ENCODE results near the gene KL.

KL gene

DNA sequence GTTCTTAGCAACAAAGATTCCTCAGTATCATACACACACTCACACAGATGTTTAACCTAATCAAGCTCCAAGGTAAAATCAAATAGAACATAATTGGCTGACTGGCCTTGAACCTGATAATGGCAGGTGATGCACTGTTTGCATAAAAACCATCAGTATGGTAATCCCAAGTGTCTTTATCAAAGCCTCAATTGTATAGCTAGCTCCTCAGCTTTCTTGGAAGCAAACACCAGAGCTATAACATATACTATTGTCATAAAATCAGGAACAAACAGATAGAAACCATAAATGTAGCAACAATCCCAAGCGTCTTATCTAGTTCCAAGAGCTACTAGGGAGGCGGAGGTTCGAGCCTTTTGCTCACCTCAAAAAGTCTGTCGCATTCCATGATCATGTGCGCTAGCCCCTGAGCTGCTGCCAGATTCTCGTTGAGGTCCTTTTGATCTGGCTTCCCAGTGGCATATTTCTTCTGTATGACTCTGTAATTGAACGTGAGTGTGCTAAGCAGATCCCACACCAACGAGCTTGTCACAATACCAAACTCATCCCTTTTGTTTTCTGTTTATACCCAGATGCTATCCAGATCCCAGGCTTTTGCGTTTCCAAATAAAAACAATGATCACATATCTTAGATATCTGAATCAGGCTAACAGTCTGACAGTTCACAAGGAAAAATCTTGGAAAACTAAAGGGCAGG, 95.3 kb downstream of the KL start:
- no peak for DNase-seq (ENCODE audit: low read depth, low spot score)

- no peak for DNase-seq (ENCODE audit: low read depth, low spot score)
These were observed 96.5 kb downstream of the KL start for GRCh38 chr13:33112766-33113165.

DNA sequence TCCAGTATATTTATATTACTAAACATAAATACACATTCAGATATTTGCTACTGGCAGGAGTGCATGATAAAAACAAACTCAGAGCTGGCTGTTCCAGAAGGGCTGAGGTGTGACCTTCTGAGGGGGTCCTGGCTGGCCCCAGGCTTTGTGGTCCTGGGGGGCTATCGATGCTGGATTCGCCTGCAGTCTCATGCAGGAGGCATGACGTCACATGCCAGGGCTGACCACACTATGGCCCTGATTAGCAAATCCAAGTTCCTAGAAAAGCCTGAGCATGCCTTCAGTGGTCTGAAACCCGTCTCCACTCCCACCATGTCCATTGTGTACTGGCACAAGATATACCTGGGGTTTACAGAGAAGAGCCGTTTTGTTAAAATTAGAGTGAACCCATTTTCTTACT, 97.9 kb downstream of the KL start:
- DNase-seq (ENCODE audit: low read depth, low spot score) = no peak

DNA sequence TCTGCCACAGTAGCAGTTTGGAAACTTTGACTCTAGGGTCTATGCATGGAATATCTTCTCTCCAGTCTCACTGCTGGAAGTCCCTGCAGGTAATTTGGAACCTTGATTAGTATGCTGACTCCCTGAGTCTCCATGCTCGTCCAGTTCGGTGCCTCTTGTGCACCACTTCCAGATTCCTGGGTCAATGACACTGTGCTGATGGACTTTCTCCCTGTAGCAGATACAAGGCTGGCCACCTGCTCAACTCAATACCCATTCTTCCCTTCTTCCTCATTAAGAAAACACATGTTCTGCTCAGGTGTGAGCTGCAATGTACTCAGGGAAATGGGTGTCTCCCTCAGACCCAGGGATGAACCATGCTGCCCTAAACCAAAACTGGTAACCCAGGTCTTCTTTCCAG, 99.1 kb downstream of the KL start:
- DNase-seq (ENCODE audit: low read depth, low spot score) = no peak

Data from iPS DF 19.7 (cell line).